HS-5 (cell line): ENCODE results near the gene RPS6KA1.
A peak's percentile ranks its signal among the peaks of the same experiment; 100 is the strongest.
"Not testable (repeated sequence)": the region's sequence is repeated elsewhere in the genome, so short reads cannot be mapped to it uniquely, and the experiment has no call there.

Source experiments
- DNase-seq: peaks from one replicate; pipeline ENCODE4 v3.0.0-alpha.2; 2012; ENCODE audit warnings: low read depth

RPS6KA1 gene

GRCh38 chr1:26602378-26602959 lies 72.9 kb downstream of the RPS6KA1 start:
- peak; percentile 50 for DNase-seq

- no peak for DNase-seq
Observed at GRCh38 chr1:26603856-26604255, 74.3 kb downstream of the RPS6KA1 start.

DNA sequence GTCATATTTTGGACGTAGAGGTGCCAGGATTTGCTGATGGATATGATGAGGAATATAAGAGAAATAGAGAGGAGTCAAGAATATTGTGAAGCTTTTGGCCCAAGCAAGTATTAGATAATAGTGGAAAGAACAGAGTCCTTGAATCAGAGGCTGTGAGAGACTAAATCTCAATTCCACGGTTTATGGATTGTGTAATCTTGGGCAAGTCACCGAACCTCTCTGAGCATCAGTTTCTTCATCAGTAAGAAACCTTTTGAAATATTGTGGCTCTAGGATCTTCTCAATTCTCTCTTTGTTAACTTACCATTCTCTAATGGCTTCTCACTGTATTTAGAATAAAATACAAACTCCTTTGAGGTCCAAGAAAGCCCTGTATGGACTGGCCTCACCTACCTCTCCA lies 77.6 kb downstream of the RPS6KA1 start:
- no peak for DNase-seq

GRCh38 chr1:26608895-26609294 lies 79.3 kb downstream of the RPS6KA1 start:
- no peak for DNase-seq

DNA sequence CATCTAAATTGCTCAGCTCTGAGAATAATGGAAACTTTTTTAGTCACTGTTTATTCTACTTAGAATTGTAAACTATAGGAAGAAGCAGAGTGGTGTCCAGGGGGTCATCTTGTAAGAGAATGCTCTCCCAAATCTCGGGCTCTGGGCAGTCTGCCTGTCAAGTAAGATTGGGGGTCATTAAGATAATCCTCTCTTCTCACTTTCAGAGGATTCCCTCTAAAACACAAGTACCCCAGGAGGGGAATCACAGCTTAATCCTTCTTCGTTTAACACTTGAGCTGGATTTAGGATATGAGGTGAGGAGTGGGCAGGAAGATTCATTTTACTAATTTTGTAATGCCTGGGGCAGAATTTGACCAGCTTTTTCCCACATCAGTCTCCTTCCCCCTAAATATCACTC lies 81.2 kb downstream of the RPS6KA1 start:
- no peak for DNase-seq

- not testable (repeated sequence) for DNase-seq
Observed at GRCh38 chr1:26612627-26613026, 83.1 kb downstream of the RPS6KA1 start.

DNA sequence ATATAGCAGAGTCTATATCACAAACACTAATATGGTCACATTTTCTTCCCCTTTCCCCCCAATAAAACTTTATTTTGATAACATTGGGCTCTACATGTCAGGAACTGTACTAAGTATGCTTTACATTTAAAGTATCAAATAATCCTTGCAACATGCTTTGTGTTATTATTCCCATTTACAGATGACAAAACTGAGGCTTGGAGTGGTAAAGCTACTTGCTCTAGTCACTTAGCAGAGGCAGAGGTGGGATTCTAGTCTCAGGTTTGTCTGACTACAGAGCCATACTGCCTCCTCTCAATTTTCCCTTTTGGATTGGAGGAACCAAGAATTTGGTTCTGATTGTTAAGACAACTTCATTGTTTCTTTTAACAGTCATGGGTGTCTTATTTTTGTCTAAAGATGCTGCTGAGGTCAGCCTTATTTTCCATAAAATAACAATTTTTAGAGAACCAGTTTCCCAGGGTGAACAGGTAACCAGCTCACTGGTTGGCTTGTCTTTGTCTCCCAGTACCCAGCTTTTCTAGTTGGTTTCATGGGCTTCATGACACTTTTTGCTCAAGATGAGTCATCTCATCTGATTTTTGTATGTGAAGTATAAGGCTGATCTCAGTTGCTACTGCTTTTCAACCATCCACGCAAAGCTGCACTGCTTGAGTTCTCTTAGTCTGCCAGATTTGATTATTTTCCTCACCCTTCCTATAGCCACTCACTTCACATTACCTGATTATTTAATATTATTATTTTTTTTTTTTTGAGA lies 85.3 kb downstream of the RPS6KA1 start:
- no peak for DNase-seq

DNA sequence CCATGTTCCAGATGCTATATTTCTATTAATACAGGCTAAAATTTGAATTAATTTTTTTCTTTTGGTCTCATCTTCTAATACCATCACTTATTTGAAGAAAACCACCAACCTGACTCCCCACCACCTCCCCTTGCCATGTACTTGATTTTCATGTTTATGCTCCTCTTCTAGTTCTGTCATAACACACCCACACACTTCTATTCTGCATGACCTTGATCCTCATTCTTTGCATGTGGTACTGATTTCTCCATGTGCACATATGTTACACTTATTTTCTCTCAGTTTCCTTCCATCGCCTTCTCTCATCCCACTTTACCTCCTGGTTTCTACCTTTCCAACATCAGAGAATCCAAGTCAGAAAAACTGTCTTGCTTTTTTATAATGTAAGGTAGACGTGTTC lies 87.3 kb downstream of the RPS6KA1 start:
- DNase-seq = no peak

- DNase-seq = no peak
Observed at GRCh38 chr1:26618561-26618960, 89.0 kb downstream of the RPS6KA1 start.
